A673 (cell line): ENCODE results near the gene ALDH1B1. TPM values are rescaled to one million over a fixed set of nuclear protein-coding genes. Genes with fewer than 3 reads are reported as not detected.

Source experiments
- BruUV-seq: library from RNA; stranded (reverse); fragments of 400-500 nt; replicated peaks from 2 replicates; lab custom pipeline; 2021; lab: Mats Ljungman, UMichigan
- CTCF ChIA-PET: fragments of 300-600 bp; sonication (Branson Sonifier 250); formaldehyde crosslinking; loops from one replicate; lab custom pipeline; 2022; ENCODE audit warnings: antibody characterized with exemption; lab: Charles Lee
- POLR2A ChIA-PET: fragments of 300-600 bp; sonication (Branson Sonifier 250); formaldehyde crosslinking; loops from one replicate; lab custom pipeline; 2022; ENCODE audit warnings: antibody characterized with exemption; ENCODE audit not compliant: low non-redundant PET; lab: Charles Lee
- DNase-seq: peaks from one replicate; pipeline ENCODE4 v3.0.0-alpha.2; 2015; ENCODE audit warnings: low spot score
- H3K27ac ChIP-seq: fragments of 200-600 bp; sonication (generic); 2 replicates; pipeline ENCODE4 v1.5.1; 2016; ENCODE audit warnings: mixed run types, low read depth, mild to moderate bottlenecking, mixed read lengths, antibody characterized with exemption, low read length; ENCODE audit not compliant: poor library complexity, severe bottlenecking
- H3K27me3 ChIP-seq: fragments of 200-600 bp; sonication (generic); replicated peaks from 2 replicates; pipeline ENCODE4 v1.6.1; 2017; ENCODE audit warnings: mixed run types, low read depth, mild to moderate bottlenecking, mixed read lengths, antibody characterized with exemption, low read length; ENCODE audit not compliant: insufficient read depth, poor library complexity
- H3K36me3 ChIP-seq: fragments of 200-600 bp; sonication (generic); 2 replicates; pipeline ENCODE4 v1.6.1; 2016; ENCODE audit warnings: mixed run types, mild to moderate bottlenecking, mixed read lengths, antibody characterized with exemption, low read length; ENCODE audit not compliant: insufficient read depth, poor library complexity, severe bottlenecking
- H3K4me1 ChIP-seq: fragments of 200-600 bp; sonication (generic); 2 replicates; pipeline ENCODE4 v1.6.1; 2017; ENCODE audit warnings: mixed run types, mild to moderate bottlenecking, mixed read lengths, antibody characterized with exemption, low read length; ENCODE audit not compliant: insufficient read depth, poor library complexity, severe bottlenecking
- H3K4me3 ChIP-seq: fragments of 200-600 bp; sonication (generic); 2 replicates; pipeline ENCODE4 v1.5.1; 2016; ENCODE audit warnings: low read depth, mixed run types, mild to moderate bottlenecking, mixed read lengths, low read length; ENCODE audit not compliant: poor library complexity, severe bottlenecking
- H3K9me3 ChIP-seq: fragments of 200-600 bp; sonication (generic); 2 replicates; pipeline ENCODE4 v1.6.1; 2016; ENCODE audit warnings: mixed run types, low read depth, mild to moderate bottlenecking, mixed read lengths, antibody characterized with exemption, low read length; ENCODE audit not compliant: poor library complexity, severe bottlenecking
- EZH2 ChIP-seq: fragments of 200-600 bp; sonication (generic); IDR thresholded peaks from 2 replicates; pipeline ENCODE4 v1.6.1; 2017; ENCODE audit warnings: borderline replicate concordance, low read depth, mild to moderate bottlenecking, mixed read lengths, antibody characterized with exemption, low read length; ENCODE audit not compliant: poor library complexity, severe bottlenecking
- intact Hi-C: fragments of 100-400 bp; cut with micrococcal nuclease; formaldehyde crosslinking; loops from one replicate; pipeline ENCODE4 v1.10.0; 2022; ENCODE audit not compliant: unreplicated experiment
- total RNA-seq: library from RNA; stranded (reverse); gene quantifications from 2 replicates; pipeline ENCODE4 v1.2.3, GENCODE V29; 2021
- TF ChIP-seq, protein P1 (sequence below): fragments of 300-800, 200-600 bp; sonication (generic); conservative IDR thresholded peaks from 2 replicates; pipeline ENCODE4 v1.5.1; 2017; ENCODE audit warnings: low read depth, mild to moderate bottlenecking, antibody characterized with exemption, low read length, moderate library complexity, mixed read lengths

The ALDH1B1 gene
- total RNA-seq, 1 experiment from 2014 or later: 29.0 TPM

DNA sequence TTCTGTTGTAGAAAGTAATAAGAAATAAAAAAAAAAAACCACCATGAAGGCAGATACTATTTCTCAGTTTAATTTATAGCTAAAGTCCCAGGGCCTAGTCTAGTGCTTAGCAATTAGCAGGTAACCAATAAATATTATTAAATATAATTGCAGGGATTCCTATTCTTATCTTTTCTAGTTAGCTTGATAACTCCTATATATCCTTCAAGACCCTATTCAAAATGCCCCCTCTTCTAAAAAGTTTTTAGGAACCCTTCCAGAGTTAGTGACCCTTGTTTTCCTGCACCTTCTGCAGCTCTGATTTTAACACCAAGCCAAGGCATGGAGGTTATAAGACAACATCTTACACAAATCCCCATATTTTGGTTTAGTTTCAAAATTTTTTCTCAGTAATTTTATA is 24.6 kb upstream of the ALDH1B1 start:
- no TSS peak for BruUV-seq
- no peaks in the 10 kb centered on the region for H3K36me3 ChIP-seq
- no peaks in the 10 kb centered on the region for H3K4me1 ChIP-seq
- H3K27ac ChIP-seq: no peak overlapping the region
- CTCF ChIA-PET: no interaction called here
- POLR2A ChIA-PET: no interaction called here
- TF ChIP-seq, protein P1, sequence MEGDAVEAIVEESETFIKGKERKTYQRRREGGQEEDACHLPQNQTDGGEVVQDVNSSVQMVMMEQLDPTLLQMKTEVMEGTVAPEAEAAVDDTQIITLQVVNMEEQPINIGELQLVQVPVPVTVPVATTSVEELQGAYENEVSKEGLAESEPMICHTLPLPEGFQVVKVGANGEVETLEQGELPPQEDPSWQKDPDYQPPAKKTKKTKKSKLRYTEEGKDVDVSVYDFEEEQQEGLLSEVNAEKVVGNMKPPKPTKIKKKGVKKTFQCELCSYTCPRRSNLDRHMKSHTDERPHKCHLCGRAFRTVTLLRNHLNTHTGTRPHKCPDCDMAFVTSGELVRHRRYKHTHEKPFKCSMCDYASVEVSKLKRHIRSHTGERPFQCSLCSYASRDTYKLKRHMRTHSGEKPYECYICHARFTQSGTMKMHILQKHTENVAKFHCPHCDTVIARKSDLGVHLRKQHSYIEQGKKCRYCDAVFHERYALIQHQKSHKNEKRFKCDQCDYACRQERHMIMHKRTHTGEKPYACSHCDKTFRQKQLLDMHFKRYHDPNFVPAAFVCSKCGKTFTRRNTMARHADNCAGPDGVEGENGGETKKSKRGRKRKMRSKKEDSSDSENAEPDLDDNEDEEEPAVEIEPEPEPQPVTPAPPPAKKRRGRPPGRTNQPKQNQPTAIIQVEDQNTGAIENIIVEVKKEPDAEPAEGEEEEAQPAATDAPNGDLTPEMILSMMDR: no peak
- TF ChIP-seq EZH2: no peak
- no peak overlapping the region for H3K4me3 ChIP-seq
- no peaks in the 10 kb centered on the region for H3K27me3 ChIP-seq
- intact Hi-C loops: no loop called here
- no peak for DNase-seq
- no peaks in the 10 kb centered on the region for H3K9me3 ChIP-seq

DNA sequence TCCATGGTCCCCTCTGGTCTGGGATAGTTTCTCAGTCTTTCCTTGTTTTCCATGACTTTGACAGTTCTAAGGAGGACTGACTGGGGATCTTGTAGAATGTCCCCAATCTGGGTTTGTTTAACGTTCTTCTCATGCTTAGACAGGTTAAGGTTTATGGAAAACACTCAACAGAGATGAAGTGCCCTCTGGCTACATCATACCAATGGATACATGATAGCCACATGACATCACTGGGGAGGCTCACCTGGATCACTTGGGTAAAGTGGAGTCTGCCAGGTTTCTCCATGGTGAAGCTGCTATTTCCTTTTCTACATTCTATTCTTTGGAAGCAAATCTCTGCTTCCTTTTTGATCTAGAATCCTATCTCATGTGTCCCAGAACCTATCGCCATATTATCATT is 23.8 kb upstream of the ALDH1B1 start:
- Histone ChIP-seq H3K36me3 (no peaks in the 10 kb centered on the region), H3K4me1 (no peaks in the 10 kb centered on the region), H3K27ac (no peak overlapping the region), H3K9me3 (no peaks in the 10 kb centered on the region), H3K27me3 (no peaks in the 10 kb centered on the region), H3K4me3 (no peak overlapping the region)
- ChIA-PET POLR2A (no interaction called here), CTCF (no interaction called here)
- intact Hi-C loops: no loop called here
- BruUV-seq: no TSS peak
- TF ChIP-seq, protein P1: no peak
- TF ChIP-seq EZH2: no peak
- DNase-seq: no peak

DNA sequence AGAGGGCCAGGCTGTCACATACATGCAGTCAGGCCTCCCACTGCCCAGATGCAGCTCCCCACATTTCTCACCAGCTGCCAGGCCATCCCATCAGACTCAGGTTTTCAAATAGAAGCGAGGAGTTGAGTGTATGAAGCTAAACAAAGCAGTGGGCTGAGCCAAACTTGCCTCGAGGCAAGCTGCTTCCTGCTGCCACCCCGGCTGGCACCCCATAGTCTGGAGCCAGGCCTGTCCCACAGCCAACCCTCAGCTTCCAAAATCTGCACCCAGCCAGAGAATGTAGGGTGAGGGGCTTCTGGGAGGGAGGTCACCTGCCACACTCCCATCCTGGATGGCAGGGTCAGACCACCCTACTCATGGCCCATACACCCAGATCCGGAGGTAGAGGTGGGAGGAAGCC is 22.3 kb upstream of the ALDH1B1 start:
- H3K4me1 ChIP-seq: no peaks in the 10 kb centered on the region
- H3K36me3 ChIP-seq: no peaks in the 10 kb centered on the region
- no TSS peak for BruUV-seq
- ChIA-PET POLR2A (no interaction called here), CTCF (no interaction called here)
- intact Hi-C loops: no loop called here
- no peak overlapping the region for H3K27ac ChIP-seq
- no peaks in the 10 kb centered on the region for H3K9me3 ChIP-seq
- DNase-seq: no peak
- no peaks in the 10 kb centered on the region for H3K27me3 ChIP-seq
- H3K4me3 ChIP-seq: no peak overlapping the region
- TF ChIP-seq, protein P1: no peak
- no peak for TF ChIP-seq EZH2
